Mucosa of descending colon (tissue), 3 donors: Measurements from ENCODE around the gene NPEPPS. TPM values are rescaled to one million over a fixed set of nuclear protein-coding genes. Genes with fewer than 3 reads are reported as not detected.
A peak's percentile ranks its signal among the peaks of the same experiment; 100 is the strongest.

Experiments
- ATAC-seq: fragments of 200-7000 bp; cut with Tn5 transposase; one replicate; pipeline ENCODE4 v1.9.1; 2020; ENCODE audit warnings: mild to moderate bottlenecking, moderate library complexity
- DNase-seq, 3 donors: peaks; one replicate each; pipeline ENCODE4 v3.0.0-alpha.2; 2020
- H3K36me3 ChIP-seq: fragments of 200-600 bp; one replicate; pipeline ENCODE4 v1.8.0; 2021; ENCODE audit warnings: low read depth, mild to moderate bottlenecking
- H3K4me1 ChIP-seq: fragments of 200-600 bp; one replicate; pipeline ENCODE4 v1.8.0; 2021; ENCODE audit warnings: low read depth, mild to moderate bottlenecking
- H3K4me3 ChIP-seq: fragments of 200-600 bp; one replicate; pipeline ENCODE4 v1.8.0; 2021; ENCODE audit warnings: mild to moderate bottlenecking
- H3K9me3 ChIP-seq: fragments of 200-600 bp; one replicate; pipeline ENCODE4 v1.8.0; 2021; ENCODE audit warnings: mild to moderate bottlenecking
- CTCF ChIP-seq: fragments of 200-600 bp; IDR thresholded peaks from one replicate; pipeline ENCODE4 v1.8.0; 2022; ENCODE audit warnings: antibody characterized with exemption, mild to moderate bottlenecking
- intact Hi-C, 2 donors: fragments of 100-400 bp; cut with DNase I in 1 of 2; cut with micrococcal nuclease in 1 of 2; formaldehyde crosslinking; loops; one replicate each; pipeline versions ENCODE4 v1.11.0 to v1.11.1; 2022; cut with DNase I, micrococcal nuclease
- total RNA-seq, 3 donors: library from RNA; stranded (reverse); fragmentation: NEBNext Ultra II Directional in 2 of 3; extraction: Animal tissue kit (Norgen Biotek cat#: 25700) in 2 of 3; gene quantifications; one replicate each; pipeline versions ENCODE4 v1.2.1 to v1.2.4, GENCODE V29; 2021 to 2023
- donor health status: DM: no; HTN: no; CAD: no; lungs with moderate emphysema.
- donor health status: DM: no; HTN: no; CAD: no.
- donor health status: DM: no; HTN: yes; CAD: no.

NPEPPS gene
- total RNA-seq, 3 donors from 2014 or later = 138 to 187 (median 160) TPM

DNA sequence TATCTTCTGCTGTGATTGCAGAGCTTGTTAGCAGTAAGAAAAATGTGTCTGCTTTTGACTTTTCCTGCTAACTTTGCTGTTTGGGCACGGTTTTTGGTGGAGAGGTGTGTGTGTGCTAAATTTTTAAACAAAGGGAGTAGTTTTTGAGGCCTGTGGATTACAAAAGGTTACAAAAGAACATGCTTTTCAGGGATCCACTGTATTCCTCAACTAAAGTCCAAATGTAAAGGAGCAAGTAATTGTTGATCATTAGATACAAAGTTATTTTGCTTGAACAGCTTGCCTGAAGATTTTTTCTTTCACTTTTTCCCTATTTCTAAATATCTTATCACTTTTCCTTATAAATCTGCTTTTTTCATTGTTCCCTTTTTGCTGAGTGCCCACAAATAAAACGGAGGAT, 120.8 kb downstream of the NPEPPS start:
- Histone ChIP-seq H3K9me3 (no peaks in the 10 kb centered on the region), H3K36me3 (peaks cover 7% of the 10 kb centered on the region), H3K4me3 (no peak overlapping the region), H3K4me1 (peaks cover 20% of the 10 kb centered on the region)
- intact Hi-C loops = no loop called here
- DNase-seq (no peak), ATAC-seq (no peak)
- no peak for TF ChIP-seq CTCF

DNA sequence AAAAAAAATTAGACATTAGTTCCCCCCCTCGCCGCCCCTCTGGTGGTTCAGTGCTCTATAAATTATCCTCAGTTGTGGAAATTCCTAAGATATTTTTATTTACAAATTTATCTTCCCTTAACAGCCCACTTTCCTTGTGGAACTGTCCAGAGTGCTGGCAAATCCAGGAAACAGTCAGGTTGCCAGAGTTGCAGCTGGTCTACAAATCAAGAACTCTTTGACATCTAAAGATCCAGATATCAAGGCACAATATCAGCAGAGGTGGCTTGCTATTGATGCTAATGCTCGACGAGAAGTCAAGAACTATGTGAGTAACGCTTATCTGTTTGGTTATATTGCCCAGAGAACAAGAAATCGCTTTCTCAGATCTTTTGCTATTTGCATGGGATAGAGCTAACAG, 121.7 kb downstream of the NPEPPS start:
- intact Hi-C loops = no loop called here
- Histone ChIP-seq H3K4me1 (peaks cover 20% of the 10 kb centered on the region), H3K4me3 (no peak overlapping the region), H3K9me3 (no peaks in the 10 kb centered on the region), H3K36me3 (peaks cover 7% of the 10 kb centered on the region)
- no peak for TF ChIP-seq CTCF
- ATAC-seq (no peak), DNase-seq (peak in 1 of 3 donors; percentile 3)

GRCh38 chr17:47653442-47653841, 122.5 kb downstream of the NPEPPS start:
- Histone ChIP-seq H3K4me3 (no peak overlapping the region), H3K36me3 (peaks cover 11% of the 10 kb centered on the region), H3K9me3 (no peaks in the 10 kb centered on the region), H3K4me1 (peaks cover 17% of the 10 kb centered on the region)
- intact Hi-C loops = no loop called here
- ATAC-seq (no peak), DNase-seq (no peak)
- no peak for TF ChIP-seq CTCF

DNA sequence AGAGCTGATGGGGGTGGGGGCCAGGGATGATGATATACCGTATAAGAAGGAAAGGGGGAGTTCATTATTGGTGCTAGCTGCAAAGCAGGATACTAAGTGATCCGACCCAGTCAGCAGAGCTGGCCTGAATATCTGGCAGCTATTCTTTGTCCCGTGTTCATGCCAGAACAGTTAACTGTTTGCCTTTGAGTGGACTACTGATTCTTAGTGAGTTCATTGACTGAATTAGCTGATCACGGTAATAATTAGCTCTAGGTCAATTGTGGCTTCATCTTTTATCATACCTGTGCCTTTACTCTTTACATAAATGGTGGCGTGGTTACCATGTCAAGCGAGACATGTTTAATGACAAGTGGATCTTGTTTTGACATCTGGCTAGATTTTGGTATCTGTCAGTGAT, 124.1 kb downstream of the NPEPPS start:
- DNase-seq (no peak), ATAC-seq (no peak)
- Histone ChIP-seq H3K36me3 (peaks cover 10% of the 10 kb centered on the region), H3K9me3 (no peaks in the 10 kb centered on the region), H3K4me1 (peaks cover 17% of the 10 kb centered on the region), H3K4me3 (no peak overlapping the region)
- intact Hi-C loops = no loop called here
- no peak for TF ChIP-seq CTCF

GRCh38 chr17:47660064-47660492, 129.2 kb downstream of the NPEPPS start:
- peaks cover 16% of the 10 kb centered on the region for H3K36me3 ChIP-seq
- ATAC-seq = peak; percentile 73
- intact Hi-C loops = no loop called here

More at GRCh38 chr17:47660064-47660492, 129.2 kb downstream of the NPEPPS start:
- H3K4me3 ChIP-seq = no peak overlapping the region
- no peak for DNase-seq
- peaks cover 5% of the 10 kb centered on the region for H3K4me1 ChIP-seq
- H3K9me3 ChIP-seq = no peaks in the 10 kb centered on the region
- no peak for TF ChIP-seq CTCF
